Measurements from ENCODE around the gene GFER.

The GFER gene

DNA sequence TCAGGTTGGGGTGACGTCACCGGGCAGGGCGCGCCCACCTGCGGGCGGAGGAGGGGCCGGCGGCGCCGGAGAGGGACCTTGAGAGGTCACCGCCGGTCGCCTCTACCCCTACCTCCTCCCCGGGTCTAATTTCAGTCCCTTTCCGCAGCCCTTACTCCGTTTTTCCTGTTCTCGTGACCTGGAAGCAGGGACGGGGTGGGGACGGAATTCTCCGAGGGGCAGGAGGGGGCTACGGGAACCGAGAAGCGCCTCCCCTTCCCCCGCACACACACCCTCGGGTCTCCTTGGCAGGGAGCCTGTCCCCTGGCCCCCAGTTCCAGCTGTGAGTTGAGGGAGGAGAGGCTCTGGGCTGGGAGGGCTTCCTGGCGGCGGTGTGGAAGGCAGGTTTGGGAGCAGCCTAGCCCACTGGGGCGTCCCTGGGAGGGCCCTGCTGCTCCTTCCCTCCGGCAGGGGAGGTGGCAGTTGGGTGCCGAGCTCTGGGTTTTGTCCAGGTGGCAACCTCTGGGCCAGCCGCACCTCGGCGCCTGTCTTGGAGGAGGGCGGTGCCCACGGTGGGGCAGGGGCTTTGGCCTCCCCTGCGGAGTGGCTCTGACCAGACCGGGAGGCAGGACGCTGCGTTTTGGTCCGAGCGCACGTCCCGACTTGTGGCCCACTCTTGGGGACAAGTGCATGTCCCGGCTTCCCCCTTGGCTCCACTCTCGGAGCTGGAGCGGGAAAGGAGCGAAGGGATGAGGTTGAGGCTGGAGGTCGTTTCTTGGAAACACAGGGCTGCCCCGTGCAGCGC lies 6.5 kb downstream of the GFER start:
- no peak for DNase-seq (ENCODE audit: low read depth in 2 of 2, low spot score in 1 of 2)

DNA sequence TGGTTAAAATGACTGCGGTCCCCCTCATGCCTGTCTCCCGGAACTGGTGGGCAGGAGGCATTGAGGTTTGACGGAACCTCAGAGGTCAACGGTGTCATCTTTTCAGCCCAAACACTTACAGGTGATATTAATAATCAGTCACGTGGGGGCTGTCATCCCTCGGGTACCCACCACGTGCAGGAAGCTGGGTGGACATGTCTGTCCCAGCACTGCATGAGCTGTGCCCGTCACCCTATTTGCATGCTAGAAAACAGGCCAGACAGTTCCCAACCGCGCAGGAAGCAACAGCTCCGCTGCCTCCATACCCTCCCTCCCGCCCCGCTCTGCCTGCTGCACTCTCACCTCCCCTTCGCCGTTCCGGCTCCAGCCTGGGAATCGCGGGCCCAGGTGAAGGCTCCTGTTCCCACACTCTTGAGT lies 7.2 kb downstream of the GFER start:
- peak in 1 of 2 donors; percentile 28 for DNase-seq (ENCODE audit: low read depth in 2 of 2, low spot score in 1 of 2)

DNA sequence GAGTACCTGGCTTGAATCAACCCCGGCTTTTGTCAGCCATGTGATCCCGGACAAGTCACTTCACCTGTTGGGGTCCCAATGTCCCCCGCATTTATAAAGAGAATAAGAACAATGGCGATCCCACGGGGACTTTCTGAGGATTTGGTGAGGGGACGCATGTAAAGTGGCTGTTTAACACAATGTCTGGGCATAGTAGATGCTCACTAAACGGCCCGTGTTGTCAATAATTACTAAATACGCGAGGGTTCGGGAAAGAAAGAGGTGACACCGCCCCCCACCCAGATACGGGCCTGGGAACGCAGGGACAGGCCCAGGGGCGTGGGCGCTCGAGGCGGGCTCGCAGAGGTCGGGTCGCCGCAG lies 7.6 kb downstream of the GFER start:
- no peak for DNase-seq (ENCODE audit: low read depth in 2 of 2, low spot score in 1 of 2)

DNA sequence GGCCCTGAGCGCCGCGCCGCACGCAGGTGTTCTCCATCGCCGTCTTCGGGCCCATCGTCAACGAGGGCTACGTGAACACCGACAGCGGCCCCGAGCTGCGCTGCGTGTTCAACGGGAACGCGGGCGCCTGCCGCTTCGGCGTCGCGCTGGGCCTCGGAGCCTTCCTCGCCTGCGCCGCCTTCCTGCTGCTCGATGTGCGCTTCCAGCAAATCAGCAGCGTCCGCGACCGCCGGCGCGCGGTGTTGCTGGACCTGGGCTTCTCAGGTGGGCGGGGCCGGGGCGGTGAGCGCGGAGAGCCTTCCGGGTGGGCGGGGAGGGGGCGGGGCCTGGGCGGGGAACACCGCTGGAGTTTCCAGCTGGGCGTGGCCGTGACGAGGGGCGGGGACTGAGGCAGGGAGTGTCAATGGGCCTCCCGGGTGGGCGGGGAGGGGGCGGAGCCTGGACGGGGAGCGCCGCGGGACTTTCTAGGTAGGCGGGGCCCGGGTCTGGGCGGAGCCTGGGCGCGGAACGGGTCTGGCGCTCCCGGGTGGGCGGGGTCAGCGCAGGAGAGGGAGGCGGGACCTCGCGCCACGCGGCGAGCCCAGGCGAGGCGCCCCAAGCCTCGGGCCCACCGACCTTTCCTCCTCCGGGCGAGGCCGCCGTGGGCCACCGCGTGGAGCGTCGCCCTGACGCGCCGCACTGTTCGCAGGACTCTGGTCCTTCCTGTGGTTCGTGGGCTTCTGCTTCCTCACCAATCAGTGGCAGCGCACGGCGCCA lies 8.1 kb downstream of the GFER start:
- peak; percentile 96 to 97 for DNase-seq (ENCODE audit: low read depth in 2 of 2, low spot score in 1 of 2)

DNA sequence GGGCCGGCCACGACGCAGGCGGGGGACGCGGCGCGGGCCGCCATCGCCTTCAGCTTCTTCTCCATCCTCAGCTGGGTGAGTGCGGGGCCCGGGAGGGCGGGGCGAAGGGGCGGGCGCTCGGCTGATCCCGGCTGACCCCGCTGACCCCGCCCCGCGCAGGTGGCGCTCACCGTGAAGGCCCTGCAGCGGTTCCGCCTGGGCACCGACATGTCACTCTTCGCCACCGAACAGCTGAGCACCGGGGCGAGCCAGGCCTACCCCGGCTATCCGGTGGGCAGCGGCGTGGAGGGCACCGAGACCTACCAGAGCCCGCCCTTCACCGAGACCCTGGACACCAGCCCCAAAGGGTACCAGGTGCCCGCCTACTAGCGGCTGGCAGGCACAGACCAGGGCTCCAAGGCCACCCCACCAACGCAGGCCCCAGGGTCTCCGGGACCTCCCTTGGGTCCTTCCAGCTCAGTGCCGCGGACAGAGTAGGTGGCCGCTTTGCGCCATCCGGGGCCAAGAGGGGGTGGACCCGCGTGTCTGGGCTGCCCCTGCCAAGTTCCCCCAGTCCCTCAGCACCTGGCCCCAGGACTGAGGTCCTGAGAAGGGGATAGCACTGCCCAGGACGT lies 8.8 kb downstream of the GFER start:
- no peak for DNase-seq (ENCODE audit: low read depth in 2 of 2, low spot score in 1 of 2)

DNA sequence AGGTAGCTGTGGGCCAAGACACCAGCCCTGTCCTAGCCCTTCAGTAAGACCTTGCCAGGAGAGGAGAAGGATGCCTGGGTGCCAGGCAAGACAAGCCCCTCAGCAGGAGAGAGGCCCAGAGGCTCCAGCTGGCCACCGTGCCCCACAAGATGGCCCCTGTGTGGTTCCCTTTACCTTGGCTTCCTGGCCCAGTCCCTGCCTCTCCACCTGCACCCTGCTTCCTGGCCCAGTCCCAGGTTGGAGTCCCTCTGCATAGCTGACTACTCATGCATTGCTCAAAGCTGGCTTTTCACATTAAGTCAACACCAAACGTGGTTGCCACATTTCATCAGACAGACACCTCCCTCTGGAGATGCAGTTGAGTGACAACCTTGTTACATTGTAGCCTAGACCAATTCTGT lies 9.7 kb downstream of the GFER start:
- no peak for DNase-seq (ENCODE audit: low read depth in 2 of 2, low spot score in 1 of 2)

DNA sequence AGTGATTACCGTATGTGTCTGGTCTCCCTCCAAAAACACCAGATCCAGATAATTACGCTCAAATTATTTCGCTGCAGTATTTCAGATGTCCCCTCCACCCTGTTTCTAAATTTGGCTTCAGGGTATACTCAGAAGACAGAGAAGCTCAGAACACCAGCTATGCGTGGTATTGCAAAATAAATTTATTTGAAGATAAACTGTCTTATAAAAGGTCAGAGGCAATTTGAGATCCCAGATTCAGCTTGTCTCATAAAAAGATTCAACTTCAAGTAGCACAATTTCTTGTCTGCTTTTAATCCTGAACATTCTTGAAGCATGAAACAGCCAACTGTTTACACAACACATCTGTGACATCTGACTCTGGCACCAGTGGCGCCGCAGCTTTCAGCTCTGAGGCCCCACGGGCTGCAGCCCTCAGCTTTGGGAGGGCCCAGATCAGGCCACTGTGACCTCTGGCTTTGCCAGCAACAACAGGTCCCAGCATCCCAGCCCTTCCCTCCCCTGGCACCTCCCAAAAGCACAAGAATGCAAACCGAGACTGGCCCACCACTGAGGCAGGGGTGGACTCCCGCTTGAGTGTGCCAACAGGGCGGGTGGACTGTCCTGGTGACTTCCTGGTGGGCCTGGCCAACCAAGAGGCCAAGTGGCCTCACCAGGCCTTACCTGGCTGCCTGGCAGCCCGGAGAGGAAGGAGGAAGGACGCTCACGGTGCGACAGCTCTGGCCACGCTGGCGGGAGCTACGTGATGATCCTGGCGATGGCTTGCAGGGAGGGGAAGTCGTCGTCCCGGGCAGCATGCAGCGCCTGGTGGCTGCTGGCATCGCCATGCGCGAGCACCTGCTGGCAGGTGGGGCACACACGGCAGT lies 13.7 kb downstream of the GFER start:
- DNase-seq (ENCODE audit: low read depth in 2 of 2, low spot score in 1 of 2): no peak

- no peak for DNase-seq (ENCODE audit: low read depth in 2 of 2, low spot score in 1 of 2)
Measured at GRCh38 chr16:1998360-1998835, 14.4 kb downstream of the GFER start.

DNA sequence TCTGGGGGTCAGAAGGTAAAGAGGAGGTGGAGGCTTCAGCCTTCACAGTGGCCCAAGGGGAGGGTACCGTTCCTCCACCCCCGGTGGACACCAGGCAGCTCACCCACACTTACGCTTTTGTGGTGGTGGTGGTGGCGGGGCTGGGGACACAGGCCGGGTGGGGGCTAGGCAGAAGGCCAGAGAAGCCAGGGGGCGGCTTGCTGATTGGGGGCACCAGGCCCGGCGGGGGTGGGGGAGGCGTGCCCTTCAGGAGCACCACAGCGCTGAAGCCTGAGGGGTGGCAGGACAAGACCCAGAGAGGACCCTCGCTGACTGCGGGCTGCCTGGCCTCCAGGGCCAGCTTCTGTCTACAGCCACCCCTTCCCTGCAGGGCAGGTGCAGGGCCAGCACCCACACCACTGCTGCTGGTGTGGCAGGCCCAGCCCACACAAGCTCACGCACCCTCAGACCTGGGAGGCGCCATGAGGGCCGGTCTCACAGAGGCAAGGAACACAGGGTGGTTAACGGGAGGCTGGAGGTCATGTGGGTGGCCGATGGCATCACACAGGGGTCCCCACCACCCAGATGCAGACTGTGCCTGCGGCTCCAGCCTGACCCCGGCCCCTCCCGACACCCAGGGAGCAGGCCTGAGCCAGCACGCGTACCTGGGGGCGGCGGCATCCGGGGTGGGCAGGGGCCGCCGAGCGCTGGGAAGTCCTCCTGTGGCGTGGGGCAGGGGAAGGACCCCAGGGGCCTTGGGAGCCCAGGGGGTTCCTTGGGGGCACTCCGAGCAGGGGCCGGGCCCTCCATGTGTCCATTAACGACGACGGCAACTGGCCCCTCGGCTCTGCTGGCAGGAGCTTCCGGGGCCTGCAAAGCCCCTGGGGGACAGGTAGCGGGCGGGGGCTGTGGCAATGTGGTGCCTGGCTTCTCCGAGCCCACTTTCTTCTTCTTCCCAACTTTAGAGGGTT lies 15.1 kb downstream of the GFER start:
- DNase-seq (ENCODE audit: low read depth in 2 of 2, low spot score in 1 of 2): no peak

DNA sequence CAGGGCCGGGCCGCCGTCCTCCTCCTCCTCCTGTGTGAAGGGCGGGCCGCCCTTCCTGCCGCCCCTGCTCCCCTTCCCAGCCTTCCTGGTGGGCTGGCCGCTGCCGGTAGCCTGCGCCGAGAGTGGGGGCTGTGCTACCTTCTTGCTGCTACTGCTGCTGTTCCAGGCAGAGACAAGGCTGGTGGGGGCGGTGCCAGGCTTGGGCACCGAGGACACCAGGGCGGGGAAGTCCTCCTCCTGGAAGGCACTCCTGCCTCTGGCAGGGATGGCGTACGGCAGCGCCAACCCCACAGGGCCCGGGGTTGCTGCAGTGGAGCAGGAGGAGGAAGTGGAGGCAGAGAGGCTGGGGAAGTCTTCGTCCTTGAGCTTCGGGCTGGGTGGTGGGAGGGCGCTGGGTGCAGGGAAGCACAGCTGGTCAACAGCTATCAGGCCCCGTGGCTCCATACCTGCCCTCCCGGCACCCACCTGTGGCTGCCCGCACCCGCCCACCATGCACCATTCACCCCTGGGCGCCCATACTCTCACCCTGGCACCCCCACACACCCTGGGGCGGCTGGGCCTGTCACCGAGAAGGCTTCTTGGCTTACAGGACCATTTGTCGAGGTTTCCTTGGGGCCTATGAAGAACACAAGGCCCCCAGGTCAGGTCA lies 16.0 kb downstream of the GFER start:
- DNase-seq (ENCODE audit: low read depth in 2 of 2, low spot score in 1 of 2): no peak

DNA sequence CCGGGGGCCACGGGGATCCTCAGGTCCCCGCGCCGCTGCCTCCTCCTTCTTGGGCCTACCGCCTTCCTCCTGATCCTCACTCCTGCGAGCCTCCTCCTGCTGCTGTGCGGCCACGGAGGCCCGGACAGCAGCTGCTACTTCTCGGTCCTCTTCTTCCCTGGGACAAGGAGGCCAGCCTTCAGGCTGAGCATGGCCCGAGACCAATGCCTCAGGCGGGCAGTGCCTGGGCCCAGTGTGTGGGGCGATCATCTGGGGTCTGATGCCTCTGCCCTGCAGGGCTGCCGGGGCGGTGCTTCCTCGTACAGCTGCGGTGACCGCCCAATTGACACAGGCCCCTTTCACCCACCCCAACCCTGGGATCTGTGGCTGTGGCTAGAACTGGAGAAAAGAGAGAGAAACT lies 17.0 kb downstream of the GFER start:
- DNase-seq (ENCODE audit: low read depth in 2 of 2, low spot score in 1 of 2): no peak

GRCh38 chr16:2001456-2002355 lies 17.7 kb downstream of the GFER start:
- DNase-seq (ENCODE audit: low read depth in 2 of 2, low spot score in 1 of 2): no peak

GRCh38 chr16:2002406-2003230 lies 18.6 kb downstream of the GFER start:
- no peak for DNase-seq (ENCODE audit: low read depth in 2 of 2, low spot score in 1 of 2)

DNA sequence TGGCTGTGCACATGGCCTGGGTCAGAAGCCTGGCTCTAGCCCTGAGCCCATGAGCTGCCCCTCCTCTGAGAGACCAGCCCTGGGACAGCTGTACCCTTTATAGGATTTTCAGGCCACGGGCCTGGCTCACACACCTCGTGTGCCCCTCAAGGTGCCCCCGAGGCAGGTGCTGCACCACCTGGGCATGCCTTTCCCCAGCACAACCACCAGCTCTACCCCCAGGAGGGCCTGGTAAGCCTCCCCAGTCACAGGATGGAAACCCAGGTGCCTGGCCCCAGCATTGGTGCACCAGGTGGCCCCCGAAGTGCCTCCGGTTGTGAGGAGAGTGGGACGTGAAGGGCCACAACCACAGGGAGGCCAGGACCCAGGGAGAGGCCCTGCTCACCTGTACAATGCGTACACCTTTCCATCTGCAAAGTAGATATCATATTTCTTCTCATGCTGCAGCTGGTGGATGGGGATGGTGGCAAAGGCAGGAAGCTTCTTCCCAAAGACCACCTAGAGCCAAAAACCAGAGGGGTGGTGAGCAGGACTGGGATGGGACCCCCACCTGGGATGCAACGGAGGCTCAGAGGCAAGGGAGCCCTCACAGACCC lies 19.3 kb downstream of the GFER start:
- no peak for DNase-seq (ENCODE audit: low read depth in 2 of 2, low spot score in 1 of 2)

DNA sequence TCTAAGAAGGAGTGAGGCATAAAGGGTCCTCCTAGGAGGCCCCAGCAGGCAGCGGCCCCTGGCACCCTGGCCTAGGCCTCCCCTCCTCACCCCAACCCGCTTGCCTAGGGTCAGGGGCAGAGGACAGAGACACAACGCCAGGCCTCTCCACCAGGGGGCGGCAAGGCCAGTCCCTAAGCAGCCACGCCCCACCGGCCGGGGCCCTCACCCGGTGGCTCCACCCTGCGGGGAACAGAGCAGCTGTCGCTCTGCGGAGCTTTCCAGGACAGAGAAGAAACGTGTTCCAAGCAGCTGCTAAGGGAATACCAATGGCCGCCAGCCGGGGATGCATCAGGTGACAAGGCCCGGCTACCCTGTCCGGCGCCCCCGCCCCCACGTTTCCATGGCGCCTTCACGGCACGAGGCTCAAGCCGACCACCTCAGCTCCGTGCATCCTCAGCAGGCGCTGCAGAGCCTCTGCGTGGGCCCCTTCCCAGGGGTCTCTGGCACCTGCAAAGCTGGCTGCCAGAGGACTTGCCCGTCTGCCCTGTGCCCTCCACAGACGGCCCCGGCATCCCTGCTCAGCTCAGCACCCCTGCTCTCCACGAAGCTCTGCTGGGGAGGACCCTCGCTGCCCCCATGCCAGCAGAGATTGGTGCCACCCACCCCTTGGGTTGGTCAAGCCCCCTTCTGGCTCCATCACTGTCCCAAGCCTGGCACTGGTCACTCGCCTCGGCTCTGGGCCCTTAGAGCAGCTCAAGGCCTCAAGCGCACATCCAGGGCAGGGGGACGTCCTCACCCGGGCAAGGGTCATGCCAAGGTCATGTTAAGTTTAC lies 20.0 kb downstream of the GFER start:
- DNase-seq (ENCODE audit: low read depth in 2 of 2, low spot score in 1 of 2): peak; percentile 62 to 65

DNA sequence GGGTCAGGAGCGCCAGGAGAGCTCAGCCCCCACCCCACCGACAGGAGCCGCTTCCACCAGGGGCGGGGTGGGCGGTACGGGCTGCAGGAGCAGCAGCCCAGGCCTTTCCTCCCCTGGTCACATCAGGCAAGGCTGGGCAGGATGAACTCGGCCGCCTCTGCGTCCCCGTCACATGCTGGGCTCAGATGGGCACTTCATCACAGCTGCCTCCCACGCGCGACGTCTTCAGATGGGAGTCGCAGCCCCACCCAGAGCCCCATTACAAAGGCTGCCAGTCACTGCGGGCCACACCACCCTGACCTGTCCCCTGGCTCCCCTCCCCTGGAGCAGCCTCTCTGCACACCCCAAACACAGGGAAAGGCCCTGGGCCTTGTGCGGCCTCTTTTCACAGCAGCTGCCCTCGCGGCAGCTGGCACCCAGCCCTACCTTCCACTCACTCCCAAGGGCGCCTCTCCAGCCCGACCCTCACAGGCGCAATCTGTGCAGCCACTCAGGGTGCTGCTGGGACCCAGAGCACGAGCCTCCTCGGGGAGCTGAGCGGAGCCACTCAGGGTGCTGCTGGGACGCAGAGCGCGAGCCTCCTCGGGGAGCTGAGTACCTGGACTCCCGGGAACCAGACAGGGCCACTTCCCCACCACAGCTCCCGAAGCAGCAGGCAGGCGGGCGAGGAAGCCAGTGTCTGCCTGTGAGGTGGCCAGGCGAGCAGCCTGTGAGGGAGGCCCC lies 21.0 kb downstream of the GFER start:
- no peak for DNase-seq (ENCODE audit: low read depth in 2 of 2, low spot score in 1 of 2)
